Midbrain (tissue), 1 donor: ENCODE results near the gene SIN3B.

Experiments used
- DNase-seq: peaks from one replicate; lab custom pipeline; 2025; lab: John Stamatoyannopoulos, UW

The SIN3B gene

GRCh38 chr19:16912780-16913179 lies 83.6 kb downstream of the SIN3B start:
- no peak for DNase-seq

GRCh38 chr19:16914421-16914820 lies 85.2 kb downstream of the SIN3B start:
- no peak for DNase-seq

GRCh38 chr19:16915135-16915534 lies 85.9 kb downstream of the SIN3B start:
- DNase-seq: no peak

GRCh38 chr19:16915734-16916133 lies 86.5 kb downstream of the SIN3B start:
- DNase-seq: no peak

GRCh38 chr19:16917401-16917800 lies 88.2 kb downstream of the SIN3B start:
- no peak for DNase-seq

- no peak for DNase-seq
Observed at GRCh38 chr19:16919496-16919895, 90.3 kb downstream of the SIN3B start.

GRCh38 chr19:16920816-16921529 lies 91.8 kb downstream of the SIN3B start:
- DNase-seq: no peak

GRCh38 chr19:16921766-16922591 lies 92.8 kb downstream of the SIN3B start:
- DNase-seq: no peak

GRCh38 chr19:16922592-16922934 lies 93.4 kb downstream of the SIN3B start:
- DNase-seq: no peak

GRCh38 chr19:16922949-16923348 lies 93.8 kb downstream of the SIN3B start:
- DNase-seq: no peak

GRCh38 chr19:16927883-16928282 lies 98.7 kb downstream of the SIN3B start:
- DNase-seq: no peak

GRCh38 chr19:16928351-16928750 lies 99.2 kb downstream of the SIN3B start:
- DNase-seq: no peak

- no peak for DNase-seq
Observed at GRCh38 chr19:16928916-16929315, 99.7 kb downstream of the SIN3B start.
